CD14-positive monocyte (primary cell): ENCODE data around the gene ISCU. TPM values are rescaled to one million over a fixed set of nuclear protein-coding genes. Genes with fewer than 3 reads are reported as not detected.
"Not testable (repeated sequence)": the region's sequence is repeated elsewhere in the genome, so short reads cannot be mapped to it uniquely, and the experiment has no call there.

Experiments
- DNase-seq, 3 donors: peaks; one replicate each; pipeline ENCODE4 v3.0.0-alpha.2; 2011 to 2022
- H2AFZ ChIP-seq: 2 replicates; pipeline ENCODE4 v1.6.0; 2012; ENCODE audit warnings: mild to moderate bottlenecking, low read depth, low read length, inconsistent platforms; ENCODE audit not compliant: insufficient read depth, poor library complexity, severe bottlenecking
- H3K27ac ChIP-seq, 2 donors: 1 replicate in 1 of 2; 2 replicates in 1 of 2; pipeline ENCODE4 v1.5.1; 2012 to 2013; ENCODE audit warnings: low read length in 2 of 2, control low read depth in 1 of 2, inconsistent platforms in 1 of 2, low read depth in 1 of 2, mild to moderate bottlenecking in 1 of 2
- H3K27me3 ChIP-seq, 2 donors: one replicate each; pipeline versions ENCODE4 v1.6.0 to v1.6.1; 2011 to 2013; ENCODE audit warnings: low read length in 2 of 2; ENCODE audit not compliant: control insufficient read depth in 2 of 2, insufficient read depth in 2 of 2
- H3K36me3 ChIP-seq, 2 donors: replicated peaks in 1 of 2; 1 replicate in 1 of 2; 2 replicates in 1 of 2; pipeline versions ENCODE4 v1.5.1 to v1.6.1; 2012 to 2013; ENCODE audit warnings: low read length in 2 of 2, control low read depth in 1 of 2, inconsistent platforms in 1 of 2, mild to moderate bottlenecking in 1 of 2; ENCODE audit not compliant: insufficient read depth in 2 of 2, control insufficient read depth in 1 of 2
- H3K4me1 ChIP-seq, 2 donors: 1 replicate in 1 of 2; 2 replicates in 1 of 2; pipeline versions ENCODE4 v1.5.1 to v1.6.1; 2012 to 2013; ENCODE audit warnings: low read length in 2 of 2, control low read depth in 1 of 2, inconsistent platforms in 1 of 2, mild to moderate bottlenecking in 1 of 2, moderate library complexity in 1 of 2; ENCODE audit not compliant: insufficient read depth in 2 of 2, control insufficient read depth in 1 of 2
- H3K4me2 ChIP-seq: replicated peaks from 2 replicates; pipeline ENCODE3; 2012; ENCODE audit warnings: low read length, moderate library complexity, mild to moderate bottlenecking; ENCODE audit not compliant: poor library complexity, severe bottlenecking; ENCODE audit errors: extremely low read depth
- H3K4me3 ChIP-seq, 3 experiments: fragments of 200-600 bp in 1 of 3; sonication (generic) in 1 of 3; replicated peaks in 1 of 3; 1 replicate in 2 of 3; 2 replicates in 1 of 3; pipeline ENCODE4 v1.5.1; 2011 to 2013; ENCODE audit warnings: low read length in 3 of 3, mild to moderate bottlenecking in 3 of 3, control low read depth in 2 of 3, low read depth in 2 of 3, inconsistent platforms in 1 of 3, moderate library complexity in 1 of 3
- H3K79me2 ChIP-seq: 2 replicates; pipeline ENCODE4 v1.6.0; 2012; ENCODE audit warnings: mild to moderate bottlenecking, control low read depth, inconsistent platforms, low read length, moderate library complexity; ENCODE audit not compliant: insufficient read depth
- H3K9ac ChIP-seq: 2 replicates; pipeline ENCODE4 v1.6.0; 2017; ENCODE audit warnings: low read length, mild to moderate bottlenecking; ENCODE audit not compliant: insufficient read depth, poor library complexity, severe bottlenecking
- H3K9me3 ChIP-seq, 2 donors: replicated peaks in 1 of 2; 1 replicate in 1 of 2; 2 replicates in 1 of 2; pipeline versions ENCODE4 v1.5.1 to v1.6.1; 2012 to 2013; ENCODE audit warnings: low read length in 2 of 2, control low read depth in 1 of 2; ENCODE audit not compliant: control insufficient read depth in 1 of 2, insufficient read depth in 1 of 2
- H4K20me1 ChIP-seq: 2 replicates; pipeline ENCODE4 v1.6.0; 2012; ENCODE audit warnings: mild to moderate bottlenecking, low read length, control low read depth, moderate library complexity; ENCODE audit not compliant: insufficient read depth
- H3K27ac Mint-ChIP-seq, 7 donors: one replicate each; pipeline ENCODE4 v1.8.0; 2020; ENCODE audit warnings: mild to moderate bottlenecking in 7 of 7, mixed read lengths in 7 of 7, moderate library complexity in 6 of 7, inconsistent platforms in 2 of 7
- H3K27me3 Mint-ChIP-seq, 3 donors: one replicate each; pipeline ENCODE4 v1.8.0; 2021 to 2022; ENCODE audit warnings: low read depth in 3 of 3, mild to moderate bottlenecking in 3 of 3, mixed read lengths in 3 of 3, moderate library complexity in 3 of 3, inconsistent platforms in 1 of 3
- H3K36me3 Mint-ChIP-seq, 2 donors: one replicate each; pipeline ENCODE4 v1.8.0; 2020; ENCODE audit warnings: mixed read lengths in 2 of 2, inconsistent platforms in 1 of 2, mild to moderate bottlenecking in 1 of 2
- H3K4me1 Mint-ChIP-seq: one replicate; pipeline ENCODE4 v1.8.0; 2020; ENCODE audit warnings: mild to moderate bottlenecking, mixed read lengths
- H3K4me3 Mint-ChIP-seq, 2 donors: one replicate each; pipeline ENCODE4 v1.8.0; 2020; ENCODE audit warnings: mild to moderate bottlenecking in 2 of 2, mixed read lengths in 2 of 2, moderate library complexity in 1 of 2
- H3K9me3 Mint-ChIP-seq, 7 donors: one replicate each; pipeline ENCODE4 v1.8.0; 2020 to 2022; ENCODE audit warnings: mixed read lengths in 7 of 7, mild to moderate bottlenecking in 6 of 7, moderate library complexity in 6 of 7, inconsistent platforms in 2 of 7
- WGBS: methylation state at CpG from one replicate; pipeline ENCODE4 v1.1.5; 2013; ENCODE audit warnings: missing lambda C conversion rate; ENCODE audit not compliant: insufficient coverage; 5-methylcytosine and 5-hydroxymethylcytosine counted together
- intact Hi-C, 2 donors: fragments of 100-400 bp; cut with micrococcal nuclease; formaldehyde crosslinking; loops; one replicate each; pipeline versions ENCODE4 v1.15.0 to v1.15.1; 2023
- polyA plus RNA-seq, 3 donors: library from polyadenylated mRNA; depleted of rRNA in 1 of 3; unstranded in 2 of 3; stranded (reverse) in 1 of 3; fragments of 300-500 nt in 2 of 3; fragments of >200 nt in 1 of 3; fragmentation: Illumina TruSeq in 2 of 3; gene quantifications; 1 replicate in 2 of 3; 2 replicates in 1 of 3; pipeline ENCODE4 v1.2.3, GENCODE V29; 2012 to 2021
- TF ChIP-seq, protein P1 (sequence below): fragments of 200-600 bp; IDR thresholded peaks from one replicate; pipeline ENCODE4 v1.8.0; 2022; ENCODE audit warnings: antibody characterized with exemption, mild to moderate bottlenecking

The ISCU gene
- polyA plus RNA-seq, 3 donors = 90.9 to 114 (median 111) TPM

DNA sequence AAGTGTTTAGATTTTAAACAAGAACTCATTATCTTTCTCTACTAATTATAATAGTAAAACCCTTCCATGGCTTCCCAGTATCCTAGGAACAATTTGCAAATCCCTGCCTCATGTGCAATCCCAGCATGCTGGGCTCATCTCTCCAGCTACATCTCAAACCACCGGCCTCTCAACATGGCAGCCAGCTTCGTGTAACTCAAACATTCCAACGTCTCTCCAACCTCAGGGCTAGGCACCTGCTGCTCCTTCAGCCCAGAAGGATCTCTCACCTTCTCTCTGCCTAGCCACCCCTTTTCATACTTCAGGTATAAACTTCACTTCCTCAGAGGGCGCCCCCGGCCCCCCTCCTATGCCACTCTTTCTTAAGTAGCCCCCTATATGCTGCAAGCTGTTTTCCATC lies 8.6 kb upstream of the ISCU start:
- Histone ChIP-seq H3K9me3 (no peaks in the 10 kb centered on the region), H3K4me1 (peaks cover 13 to 25% of the 10 kb centered on the region in 2 donors), H4K20me1 (peaks cover 97% of the 10 kb centered on the region), H3K27ac (no peak overlapping the region), H3K4me3 (no peak overlapping the region), H3K36me3 (peaks cover 17 to 35% of the 10 kb centered on the region in 2 donors), H3K27me3 (no peaks in the 10 kb centered on the region), H3K79me2 (peaks cover 99% of the 10 kb centered on the region), H3K4me2 (no peak overlapping the region), H3K9ac (no peak overlapping the region), H2AFZ (no peak overlapping the region)
- Mint-ChIP-seq H3K36me3 (peaks cover 23 to 35% of the 10 kb centered on the region in 2 donors), H3K9me3 (no peaks in the 10 kb centered on the region), H3K27me3 (no peaks in the 10 kb centered on the region), H3K4me1 (peaks cover 54% of the 10 kb centered on the region), H3K27ac (peak overlapping the region in 1 of 7 donors; percentile 76), H3K4me3 (no peak overlapping the region)
- WGBS = 89% methylated on average over 5 of the region's 5 CpGs
- TF ChIP-seq, protein P1, sequence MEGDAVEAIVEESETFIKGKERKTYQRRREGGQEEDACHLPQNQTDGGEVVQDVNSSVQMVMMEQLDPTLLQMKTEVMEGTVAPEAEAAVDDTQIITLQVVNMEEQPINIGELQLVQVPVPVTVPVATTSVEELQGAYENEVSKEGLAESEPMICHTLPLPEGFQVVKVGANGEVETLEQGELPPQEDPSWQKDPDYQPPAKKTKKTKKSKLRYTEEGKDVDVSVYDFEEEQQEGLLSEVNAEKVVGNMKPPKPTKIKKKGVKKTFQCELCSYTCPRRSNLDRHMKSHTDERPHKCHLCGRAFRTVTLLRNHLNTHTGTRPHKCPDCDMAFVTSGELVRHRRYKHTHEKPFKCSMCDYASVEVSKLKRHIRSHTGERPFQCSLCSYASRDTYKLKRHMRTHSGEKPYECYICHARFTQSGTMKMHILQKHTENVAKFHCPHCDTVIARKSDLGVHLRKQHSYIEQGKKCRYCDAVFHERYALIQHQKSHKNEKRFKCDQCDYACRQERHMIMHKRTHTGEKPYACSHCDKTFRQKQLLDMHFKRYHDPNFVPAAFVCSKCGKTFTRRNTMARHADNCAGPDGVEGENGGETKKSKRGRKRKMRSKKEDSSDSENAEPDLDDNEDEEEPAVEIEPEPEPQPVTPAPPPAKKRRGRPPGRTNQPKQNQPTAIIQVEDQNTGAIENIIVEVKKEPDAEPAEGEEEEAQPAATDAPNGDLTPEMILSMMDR = no peak
- intact Hi-C loops = no loop called here
- DNase-seq = no peak

DNA sequence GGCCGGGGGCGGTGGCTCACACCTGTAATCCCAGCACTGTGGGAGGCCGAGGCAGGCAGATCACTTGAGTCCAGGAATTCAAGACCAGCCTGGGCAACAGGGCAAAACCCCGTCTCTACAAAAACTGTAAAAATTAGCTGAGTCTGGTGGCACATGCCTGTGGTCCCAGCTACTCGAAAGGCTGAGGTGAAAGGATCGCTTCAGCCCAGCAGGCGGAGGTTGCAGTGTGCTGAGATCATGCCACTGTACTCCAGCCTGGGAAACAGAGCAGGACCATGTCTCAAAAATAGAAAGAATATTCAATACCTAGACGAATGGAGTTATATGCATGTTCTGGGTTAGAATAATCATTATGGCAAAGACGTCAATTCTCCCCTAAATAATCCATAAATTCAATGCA lies 7.0 kb upstream of the ISCU start:
- not testable (repeated sequence) for H3K27me3 Mint-ChIP-seq

More for the DNA sequence above, 7.0 kb upstream of the ISCU start:
- Mint-ChIP-seq H3K4me1 (peaks cover 60% of the 10 kb centered on the region), H3K36me3 (peaks cover 18 to 31% of the 10 kb centered on the region in 2 donors)
- intact Hi-C loops, H3K9ac ChIP-seq, H3K4me3 ChIP-seq, H3K4me3 Mint-ChIP-seq, H3K27ac Mint-ChIP-seq, H2AFZ ChIP-seq, H3K27me3 ChIP-seq, H3K9me3 Mint-ChIP-seq, H3K4me2 ChIP-seq, DNase-seq, H3K27ac ChIP-seq, H3K9me3 ChIP-seq: not testable (repeated sequence)
- peaks cover 13 to 29% of the 10 kb centered on the region in 2 donors for H3K36me3 ChIP-seq
- H4K20me1 ChIP-seq = peaks cover 82% of the 10 kb centered on the region
- H3K79me2 ChIP-seq = peaks cover 99% of the 10 kb centered on the region
- H3K4me1 ChIP-seq = peaks cover 19 to 32% of the 10 kb centered on the region in 2 donors
- 98% methylated on average over 6 of the region's 9 CpGs for WGBS
